Fibroblast of pulmonary artery (primary cell): Measurements from ENCODE around the gene SHB.

ENCODE experiments used
- DNase-seq: peaks from one replicate; pipeline ENCODE4 v3.0.0-alpha.2; 2010; ENCODE audit warnings: low read depth
- H3K4me3 ChIP-seq: replicated peaks from 2 replicates; pipeline ENCODE4 v1.5.1; 2011; ENCODE audit warnings: low read depth, mild to moderate bottlenecking, control low read depth, low read length, moderate library complexity
- TF ChIP-seq, protein P1 (sequence below): IDR thresholded peaks from 2 replicates; pipeline ENCODE4 v1.5.1; 2011; ENCODE audit warnings: mild to moderate bottlenecking, control low read depth, low read length, inconsistent platforms; ENCODE audit errors: missing control alignments

SHB gene

DNA sequence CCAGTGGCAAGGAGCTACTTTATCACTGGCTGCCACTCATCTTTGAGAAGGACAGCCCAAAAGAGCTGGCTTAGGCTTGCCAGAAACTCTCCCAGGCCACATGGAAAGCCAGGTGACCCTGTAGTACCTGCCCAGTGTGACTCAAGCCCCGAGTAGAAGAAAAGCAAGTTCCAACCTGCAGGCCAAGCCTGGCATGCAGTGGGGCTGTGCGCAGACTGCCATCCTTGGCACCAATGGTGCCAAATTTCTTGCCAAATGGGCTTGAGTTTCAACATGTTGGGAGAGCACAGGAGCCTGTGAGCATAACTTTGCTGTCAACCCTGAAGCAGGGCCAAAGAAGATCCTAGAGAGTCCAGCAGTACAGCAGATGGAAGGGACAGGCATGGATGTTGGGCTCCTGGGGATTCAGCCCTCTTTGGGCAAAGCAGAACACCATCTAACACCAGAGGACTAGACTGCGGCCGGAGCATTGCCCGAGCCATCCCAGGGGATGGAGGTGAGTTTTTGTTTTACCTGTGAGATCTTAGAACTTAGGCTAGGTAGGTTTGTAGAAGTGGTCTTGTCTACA is 27.3 kb upstream of the SHB start:
- no peak for DNase-seq
- TF ChIP-seq, protein P1, sequence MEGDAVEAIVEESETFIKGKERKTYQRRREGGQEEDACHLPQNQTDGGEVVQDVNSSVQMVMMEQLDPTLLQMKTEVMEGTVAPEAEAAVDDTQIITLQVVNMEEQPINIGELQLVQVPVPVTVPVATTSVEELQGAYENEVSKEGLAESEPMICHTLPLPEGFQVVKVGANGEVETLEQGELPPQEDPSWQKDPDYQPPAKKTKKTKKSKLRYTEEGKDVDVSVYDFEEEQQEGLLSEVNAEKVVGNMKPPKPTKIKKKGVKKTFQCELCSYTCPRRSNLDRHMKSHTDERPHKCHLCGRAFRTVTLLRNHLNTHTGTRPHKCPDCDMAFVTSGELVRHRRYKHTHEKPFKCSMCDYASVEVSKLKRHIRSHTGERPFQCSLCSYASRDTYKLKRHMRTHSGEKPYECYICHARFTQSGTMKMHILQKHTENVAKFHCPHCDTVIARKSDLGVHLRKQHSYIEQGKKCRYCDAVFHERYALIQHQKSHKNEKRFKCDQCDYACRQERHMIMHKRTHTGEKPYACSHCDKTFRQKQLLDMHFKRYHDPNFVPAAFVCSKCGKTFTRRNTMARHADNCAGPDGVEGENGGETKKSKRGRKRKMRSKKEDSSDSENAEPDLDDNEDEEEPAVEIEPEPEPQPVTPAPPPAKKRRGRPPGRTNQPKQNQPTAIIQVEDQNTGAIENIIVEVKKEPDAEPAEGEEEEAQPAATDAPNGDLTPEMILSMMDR, result no peak

DNA sequence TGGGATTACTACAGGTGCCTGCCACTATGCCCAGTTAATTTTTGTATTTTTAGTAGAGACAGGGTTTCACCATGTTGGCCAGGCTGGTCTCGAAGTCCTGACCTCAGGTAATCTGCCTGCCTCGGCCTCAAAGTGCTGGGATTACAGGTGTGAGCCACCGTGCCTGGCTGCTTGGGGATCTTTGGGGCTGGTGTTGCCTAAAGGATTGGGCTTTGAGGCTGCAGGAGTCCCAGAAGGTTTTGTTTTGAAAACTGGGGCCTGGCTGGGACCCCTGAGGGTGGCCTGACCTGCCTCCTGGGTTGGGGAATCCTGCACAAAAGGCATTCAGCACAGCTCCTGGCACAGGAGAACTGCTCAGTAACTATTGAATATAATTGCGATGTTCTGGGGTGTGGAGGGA is 25.1 kb upstream of the SHB start:
- no peak overlapping the region for H3K4me3 ChIP-seq
- DNase-seq, result no peak
- TF ChIP-seq, protein P1, result no peak

More for the DNA sequence above, 27.3 kb upstream of the SHB start:
- no peak overlapping the region for H3K4me3 ChIP-seq

DNA sequence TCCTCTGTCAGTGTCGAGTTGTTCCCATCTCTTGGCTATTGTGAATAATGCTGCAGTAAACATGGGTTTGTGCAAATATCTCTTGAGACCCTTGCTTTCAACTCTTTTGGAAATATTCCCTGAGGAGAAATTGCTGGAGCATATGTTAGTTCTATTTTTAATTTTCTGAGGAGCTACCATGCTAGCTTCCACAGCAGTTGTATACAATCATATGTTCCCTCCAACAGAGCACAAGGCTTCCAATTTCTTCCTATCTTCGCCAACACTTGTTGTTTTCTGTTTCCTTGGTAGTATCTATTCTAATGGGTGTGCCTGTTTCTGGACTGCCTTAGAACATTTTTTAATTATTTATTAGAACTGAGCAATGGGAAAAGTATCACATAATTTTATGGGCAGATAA is 23.6 kb upstream of the SHB start:
- no peak overlapping the region for H3K4me3 ChIP-seq
- TF ChIP-seq, protein P1, result no peak
- no peak for DNase-seq

DNA sequence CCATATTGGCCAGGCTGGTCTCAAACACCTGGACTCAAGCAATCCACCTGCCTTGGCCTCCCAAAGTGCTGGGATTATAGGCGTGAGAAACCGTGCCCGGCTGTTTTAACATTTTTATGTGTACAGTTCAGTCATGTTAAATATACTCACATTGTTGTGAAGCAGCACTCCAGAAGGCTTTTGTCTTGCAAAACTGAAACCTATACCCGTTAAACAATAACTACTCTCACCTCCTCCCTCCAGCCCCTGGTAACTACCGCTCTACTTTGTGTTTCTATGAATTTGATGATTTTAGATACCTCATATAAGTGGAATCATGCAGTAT is 23.1 kb upstream of the SHB start:
- DNase-seq, result no peak
- TF ChIP-seq, protein P1, result no peak
- H3K4me3 ChIP-seq, result no peak overlapping the region

DNA sequence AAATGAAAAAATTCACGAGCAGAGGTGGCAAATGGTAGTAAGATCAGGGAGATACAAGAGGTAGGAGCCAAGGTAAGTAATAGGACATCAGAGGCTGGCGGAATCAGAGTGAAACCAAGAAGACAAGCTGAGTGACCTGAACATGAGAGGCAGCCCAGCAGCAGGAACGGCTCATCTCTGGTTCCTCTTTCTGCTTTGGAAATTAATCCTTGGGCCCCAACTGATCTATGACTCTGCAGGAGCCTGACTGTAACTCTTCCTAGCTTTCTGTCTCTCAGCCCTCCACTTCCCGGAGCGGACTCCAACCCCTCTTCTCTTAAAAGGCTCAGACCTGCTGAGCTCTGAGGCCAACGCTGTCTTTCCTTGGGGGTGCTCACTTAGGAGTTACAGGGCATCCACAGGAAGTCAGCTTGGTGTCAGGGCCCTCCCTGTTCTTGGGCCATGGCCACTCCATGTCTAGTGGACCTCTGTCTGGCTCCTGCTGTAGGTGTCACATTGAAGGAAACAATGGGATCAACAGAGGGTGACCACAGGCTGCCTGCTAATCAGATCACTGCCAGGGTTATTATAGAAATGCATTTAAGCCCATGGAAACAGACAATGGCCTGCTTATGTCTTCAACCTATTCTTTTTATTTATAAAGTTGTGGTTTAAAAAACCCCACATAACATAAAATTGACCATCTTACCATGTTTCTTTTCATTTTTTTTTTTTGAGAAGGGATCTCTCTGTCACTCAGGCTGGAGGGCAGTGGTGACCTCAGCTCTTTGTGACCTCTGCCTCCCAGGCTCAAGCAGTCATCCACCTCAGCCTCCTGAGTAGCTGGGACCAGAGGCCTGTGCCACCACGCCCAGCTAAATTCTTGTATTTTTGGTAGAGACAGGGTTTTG is 22.5 kb upstream of the SHB start:
- DNase-seq, result no peak
- H3K4me3 ChIP-seq, result no peak overlapping the region
- TF ChIP-seq, protein P1, result no peak

DNA sequence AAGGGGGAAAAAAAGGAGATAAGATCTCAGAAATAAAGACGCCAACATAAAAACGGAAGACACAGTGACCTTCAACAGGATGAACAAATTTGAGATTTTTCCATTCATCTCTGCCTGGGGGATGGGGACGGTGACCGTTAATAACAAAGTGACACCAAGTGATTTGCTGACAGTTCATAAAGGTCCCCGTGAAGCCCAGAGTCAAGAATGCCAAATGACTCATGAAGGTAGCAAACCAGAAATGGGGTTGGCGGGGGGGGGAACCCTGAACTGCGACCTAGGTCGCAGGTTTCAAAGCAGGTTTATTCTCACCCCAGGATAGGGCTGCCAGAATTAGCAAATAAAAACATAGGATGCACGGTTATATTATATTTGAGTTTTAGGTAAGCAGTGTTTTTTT is 21.1 kb upstream of the SHB start:
- H3K4me3 ChIP-seq, result no peak overlapping the region
- DNase-seq, result no peak
- TF ChIP-seq, protein P1, result no peak
